ENCODE results near the gene CDKAL1. TPM values are rescaled to one million over a fixed set of nuclear protein-coding genes. Genes with fewer than 3 reads are reported as not detected.

CDKAL1 gene
- total and polyA plus RNA-seq, 2 of the 8 experiments (the other 6 are each of a cell fraction or from before 2014, with no cell fraction given): 8.4 to 24.6 TPM

GRCh38 chr6:21135484-21136013, 601.3 kb downstream of the CDKAL1 start (continued):
- TF ChIP-seq CHD7 (IDR thresholded peaks at IDR 0.05; ENCODE audit: insufficient replicate concordance, low read length) (no peak), ATF3 (IDR thresholded peaks at IDR 0.05; ENCODE audit: insufficient read depth, low read depth, low read length) (no peak), SP1 (IDR thresholded peaks at IDR 0.05; ENCODE audit: low read depth, low read length) (no peak), CTBP2 (IDR thresholded peaks at IDR 0.05; ENCODE audit: borderline replicate concordance, insufficient read depth, insufficient read length, low read length) (no peak), NANOG (IDR thresholded peaks at IDR 0.05; ENCODE audit: insufficient read depth, low read depth, low read length, poor library complexity, severe bottlenecking) (no peak), CHD2 (IDR thresholded peaks at IDR 0.05; ENCODE audit: low read length) (no peak), SIX5 (IDR thresholded peaks at IDR 0.05; ENCODE audit: low read depth, low read length) (no peak), KDM4A (IDR thresholded peaks at IDR 0.05; ENCODE audit: low read depth, low read length, severe bottlenecking) (no peak), RNF2 (IDR thresholded peaks at IDR 0.05; ENCODE audit: borderline replicate concordance, low read depth, low read length, missing control alignments, poor library complexity, severe bottlenecking) (no peak), CREB1 (IDR thresholded peaks at IDR 0.05) (no peak)

All from H1 (cell line).